B cell (primary cell): ENCODE data around the gene PRKAR1A. TPM values are rescaled to one million over a fixed set of nuclear protein-coding genes. Genes with fewer than 3 reads are reported as not detected.

Source experiments
- ATAC-seq: fragments of 200-7000 bp; cut with Tn5 transposase; one replicate; pipeline ENCODE4 v1.10.0; 2021; ENCODE audit warnings: low read depth, mild to moderate bottlenecking, moderate number of reproducible peaks, moderate library complexity
- CTCF ChIA-PET: fragments of 350-600 bp; sonication (Branson Sonifier 250); formaldehyde crosslinking; loops from one replicate; lab custom pipeline; 2021; ENCODE audit warnings: antibody characterized with exemption, inconsistent platforms; lab: Charles Lee
- POLR2A ChIA-PET: fragments of 350-600 bp; sonication (Branson Sonifier 250); formaldehyde crosslinking; loops from one replicate; lab custom pipeline; 2021; ENCODE audit warnings: antibody characterized with exemption; lab: Charles Lee
- DNase-seq: peaks from one replicate; pipeline ENCODE4 v3.0.0; 2013
- H2AFZ ChIP-seq: 2 replicates; pipeline ENCODE4 v1.6.1; 2012; ENCODE audit warnings: mild to moderate bottlenecking, low read depth, low read length; ENCODE audit not compliant: insufficient read depth, poor library complexity, severe bottlenecking
- H3K27ac ChIP-seq, 2 donors: 1 replicate in 1 of 2; 2 replicates in 1 of 2; pipeline ENCODE4 v1.5.1; 2012 to 2013; ENCODE audit warnings: low read length in 2 of 2, mild to moderate bottlenecking in 2 of 2, moderate library complexity in 1 of 2
- H3K27me3 ChIP-seq, 4 experiments: fragments of 200-600 bp in 1 of 4; sonication (generic) in 1 of 4; replicated peaks in 1 of 4; 1 replicate in 2 of 4; 2 replicates in 2 of 4; pipeline versions ENCODE4 v1.6.1 to v1.7.0; 2013 to 2016; ENCODE audit warnings: low read length in 3 of 4, mild to moderate bottlenecking in 2 of 4, mixed read lengths in 1 of 4, moderate library complexity in 1 of 4; ENCODE audit not compliant: insufficient read depth in 4 of 4, control insufficient read depth in 3 of 4; ENCODE audit errors: control extremely low read depth in 1 of 4
- H3K36me3 ChIP-seq, 2 experiments: replicated peaks in 1 of 2; 1 replicate in 1 of 2; 2 replicates in 1 of 2; pipeline versions ENCODE4 v1.6.1 to v1.7.1; 2013; ENCODE audit warnings: low read length in 1 of 2; ENCODE audit not compliant: insufficient read depth in 2 of 2, control insufficient read depth in 1 of 2; ENCODE audit errors: control extremely low read depth in 1 of 2, extremely low read depth in 1 of 2
- H3K4me1 ChIP-seq, 2 donors: fragments of 200-600 bp in 1 of 2; sonication (generic) in 1 of 2; 1 replicate in 1 of 2; 2 replicates in 1 of 2; pipeline versions ENCODE4 v1.5.1 to v1.6.1; 2013 to 2017; ENCODE audit warnings: low read length in 2 of 2; ENCODE audit not compliant: control insufficient read depth in 2 of 2, insufficient read depth in 2 of 2
- H3K4me2 ChIP-seq: replicated peaks from 2 replicates; pipeline ENCODE3; 2012; ENCODE audit warnings: mild to moderate bottlenecking, low read depth, low read length; ENCODE audit not compliant: poor library complexity, severe bottlenecking
- H3K4me3 ChIP-seq, 5 experiments: fragments of 200-600 bp in 1 of 5; sonication (generic) in 1 of 5; 1 replicate in 3 of 5; 2 replicates in 2 of 5; pipeline versions ENCODE4 v1.5.1 to v1.7.0; 2011 to 2016; ENCODE audit warnings: low read length in 4 of 5, mild to moderate bottlenecking in 4 of 5, low read depth in 2 of 5, control low read depth in 1 of 5, moderate library complexity in 1 of 5; ENCODE audit not compliant: insufficient read depth in 1 of 5; ENCODE audit errors: control extremely low read depth in 1 of 5, extremely low read depth in 1 of 5
- H3K79me2 ChIP-seq: fragments of 200-600 bp; sonication (generic); one replicate; pipeline ENCODE4 v1.6.0; 2016; ENCODE audit warnings: low read length; ENCODE audit not compliant: control insufficient read depth, insufficient read depth
- H3K9ac ChIP-seq: fragments of 200-600 bp; sonication (generic); 2 replicates; pipeline ENCODE4 v1.6.1; 2017; ENCODE audit warnings: mild to moderate bottlenecking, low read length, moderate library complexity
- H3K9me3 ChIP-seq, 3 donors: one replicate each; pipeline versions ENCODE4 v1.6.1 to v1.7.1; 2013; ENCODE audit warnings: low read length in 2 of 3; ENCODE audit not compliant: control insufficient read depth in 2 of 3, insufficient read depth in 1 of 3; ENCODE audit errors: control extremely low read depth in 1 of 3
- H4K20me1 ChIP-seq: 2 replicates; pipeline ENCODE4 v1.6.0; 2012; ENCODE audit warnings: mild to moderate bottlenecking, low read length; ENCODE audit not compliant: insufficient read depth, control insufficient read depth, poor library complexity, severe bottlenecking
- H3K27ac Mint-ChIP-seq: one replicate; pipeline ENCODE4 v1.8.0; 2021; ENCODE audit warnings: mixed read lengths
- H3K27me3 Mint-ChIP-seq: one replicate; pipeline ENCODE4 v1.8.0; 2021; ENCODE audit warnings: mixed read lengths
- H3K4me1 Mint-ChIP-seq: one replicate; pipeline ENCODE4 v1.8.0; 2021; ENCODE audit warnings: mixed read lengths
- H3K4me3 Mint-ChIP-seq: one replicate; pipeline ENCODE4 v1.8.0; 2021; ENCODE audit warnings: mixed read lengths
- H3K9me3 Mint-ChIP-seq: one replicate; pipeline ENCODE4 v1.8.0; 2022; ENCODE audit warnings: mixed read lengths; ENCODE audit not compliant: insufficient read depth
- CTCF ChIP-seq: fragments of 200-600 bp; IDR thresholded peaks from one replicate; pipeline ENCODE4 v1.8.0; 2022; ENCODE audit warnings: antibody characterized with exemption, mild to moderate bottlenecking
- EZH2 ChIP-seq: IDR thresholded peaks from 2 replicates; pipeline ENCODE4 v1.6.1; 2012; ENCODE audit warnings: borderline replicate concordance, low read depth, mild to moderate bottlenecking, moderate library complexity, low read length; ENCODE audit not compliant: insufficient read depth, poor library complexity, severe bottlenecking
- WGBS: methylation state at CpG from one replicate; pipeline ENCODE4 v1.1.5; 2013; ENCODE audit warnings: missing lambda C conversion rate; ENCODE audit not compliant: insufficient coverage; 5-methylcytosine and 5-hydroxymethylcytosine counted together
- intact Hi-C: fragments of 100-400 bp; cut with micrococcal nuclease; formaldehyde crosslinking; loops from one replicate; pipeline ENCODE4 v1.10.0; 2022
- polyA plus RNA-seq: library from polyadenylated mRNA; depleted of rRNA; stranded (reverse); fragments of >200 nt; gene quantifications from 2 replicates; pipeline ENCODE4 v1.2.3, GENCODE V29; 2012
- total RNA-seq, 2 donors: library from RNA; stranded (reverse); fragments of 120-200 nt in 1 of 2; gene quantifications; 1 replicate in 1 of 2; 2 replicates in 1 of 2; pipeline versions ENCODE4 v1.2.3 to v1.2.4, GENCODE V29; 2013 to 2022

The PRKAR1A gene
- total and polyA plus RNA-seq, 2 donors (not counting 1 experiment from before 2014, with no cell fraction given), result 63.1 to 296 TPM

- no CpG with 5 or more reads among the region's 6 CpGs for whole genome bisulfite sequencing
- Mint-ChIP-seq H3K4me3 (no peak overlapping the region), H3K4me1 (peaks cover 1% of the 10 kb centered on the region), H3K9me3 (no peaks in the 10 kb centered on the region), H3K27me3 (no peaks in the 10 kb centered on the region), H3K27ac (no peak overlapping the region)
- peaks cover 4% of the 10 kb centered on the region for H4K20me1 ChIP-seq
- no peaks in the 10 kb centered on the region for H3K79me2 ChIP-seq
- no peaks in the 10 kb centered on the region for H3K9me3 ChIP-seq
- H3K27ac ChIP-seq, result no peak overlapping the region
- no peak for ATAC-seq
- intact Hi-C loops, result loop anchor here (5.0 kb wide), 1 partner anchor 713 kb away; no protein-coding TSS in a partner anchor
- H3K36me3 ChIP-seq, result peaks cover 16 to 68% of the 10 kb centered on the region in 2 experiments
- H3K4me3 ChIP-seq, result no peak overlapping the region
- H3K4me2 ChIP-seq, result no peak overlapping the region
- ChIA-PET POLR2A (interaction anchor here (0.5 kb wide), 1 partner anchor 687 kb away, joined by 3 read pairs; no protein-coding TSS in a partner anchor), CTCF (interaction anchor here (0.6 to 1.2 kb wide), 3 partner anchors 36 to 705 kb away, joined by 3 to 4 read pairs (median 3); no protein-coding TSS in a partner anchor)
- DNase-seq, result no peak
- TF ChIP-seq EZH2 (no peak), CTCF (peak; percentile 37)
- H3K9ac ChIP-seq, result no peak overlapping the region
- no peaks in the 10 kb centered on the region for H3K27me3 ChIP-seq
- H3K4me1 ChIP-seq, result no peaks in the 10 kb centered on the region
- H2AFZ ChIP-seq, result no peak overlapping the region
Observed at GRCh38 chr17:68533887-68534694, 21.9 kb downstream of the PRKAR1A start.

GRCh38 chr17:68534695-68535088, 22.5 kb downstream of the PRKAR1A start:
- Histone ChIP-seq H3K4me2 (no peak overlapping the region), H3K9me3 (no peaks in the 10 kb centered on the region), H3K27me3 (no peaks in the 10 kb centered on the region), H3K36me3 (peaks cover 12 to 63% of the 10 kb centered on the region in 2 experiments), H4K20me1 (peaks cover 4% of the 10 kb centered on the region), H3K79me2 (no peaks in the 10 kb centered on the region), H3K9ac (no peak overlapping the region), H3K4me1 (peaks cover 0 to 6% of the 10 kb centered on the region in 2 donors), H2AFZ (no peak overlapping the region), H3K4me3 (no peak overlapping the region), H3K27ac (no peak overlapping the region)
- DNase-seq, result no peak
- intact Hi-C loops, result loop anchor here (5.0 kb wide), 2 partner anchors 703 to 713 kb away; no protein-coding TSS in a partner anchor
- Mint-ChIP-seq H3K4me3 (no peak overlapping the region), H3K27me3 (no peaks in the 10 kb centered on the region), H3K27ac (no peak overlapping the region), H3K9me3 (no peaks in the 10 kb centered on the region), H3K4me1 (peaks cover 7% of the 10 kb centered on the region)
- no CpG with 5 or more reads among the region's 6 CpGs for WGBS
- no peak for ATAC-seq
- ChIA-PET CTCF (interaction anchor here (1.2 kb wide), 1 partner anchor 37 kb away, joined by 4 read pairs; no protein-coding TSS in a partner anchor), POLR2A (no interaction called here)
- no peak for TF ChIP-seq CTCF
- no peak for TF ChIP-seq EZH2
